Stimulated activated CD8-positive, alpha-beta memory T cell treated with anti-CD3 and anti-CD28 coated beads, Interleukin-7, amount 100 ng/mL, for 4 hours (primary cell): Measurements from ENCODE around the gene ALK.
A peak's percentile ranks its signal among the peaks of the same experiment; 100 is the strongest.

ENCODE experiments used
- DNase-seq, 2 donors: peaks; one replicate each; pipeline ENCODE4 v3.0.0-alpha.2; 2020; ENCODE audit warnings: low read depth in 2 of 2

Gene ALK

DNA sequence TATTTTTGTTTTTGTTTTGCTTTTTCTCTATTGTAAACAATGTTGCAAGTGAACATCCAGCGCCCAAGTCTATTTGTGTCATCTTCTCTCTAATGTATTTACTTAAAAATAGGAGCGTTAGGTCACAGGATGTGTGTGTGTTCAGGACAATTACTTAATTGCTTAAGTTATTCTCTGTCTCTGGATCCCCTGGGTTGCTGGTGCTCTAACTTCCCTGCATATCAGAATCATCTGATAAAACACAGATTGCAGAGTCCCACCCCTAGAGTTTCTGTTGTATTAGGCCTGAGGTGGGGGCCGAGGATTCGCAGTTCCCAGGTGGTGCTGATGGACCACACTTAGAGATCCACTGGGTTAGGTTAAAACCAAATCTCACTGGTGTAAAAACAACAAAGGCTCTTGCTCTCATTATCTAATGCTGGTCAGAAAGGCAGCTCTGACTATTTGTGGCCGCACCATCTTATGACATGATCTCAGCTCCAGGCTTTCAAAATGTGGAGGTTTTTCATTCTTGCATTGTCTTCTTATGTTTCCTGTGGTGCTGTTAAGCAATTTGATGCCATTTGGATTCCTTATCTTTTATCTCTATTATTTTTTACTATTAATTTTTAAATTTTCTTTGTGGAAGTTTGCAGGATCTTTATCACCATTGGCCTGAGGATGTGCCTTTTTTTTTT, 718.4 kb downstream of the ALK start:
- DNase-seq, result no peak

DNA sequence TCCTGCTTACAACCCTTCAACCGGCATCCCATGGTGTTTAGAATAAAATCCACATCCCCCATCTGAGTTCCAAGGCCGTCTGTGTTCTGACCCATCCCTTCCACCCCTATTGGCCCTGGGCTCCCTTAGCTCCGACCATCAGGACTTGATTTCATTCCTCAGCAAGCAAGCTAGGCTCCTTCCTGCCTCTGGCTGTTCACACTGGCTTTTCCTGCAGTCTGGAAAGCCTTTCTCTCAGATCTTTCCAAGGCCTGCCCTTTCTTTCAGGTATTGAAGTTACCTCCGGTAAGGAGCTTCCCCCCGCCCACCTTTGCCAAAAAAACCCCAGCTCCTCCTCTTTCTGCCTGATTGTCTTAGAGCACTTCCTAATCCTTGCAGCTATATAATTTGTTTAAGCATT, 719.4 kb downstream of the ALK start:
- DNase-seq, result no peak

DNA sequence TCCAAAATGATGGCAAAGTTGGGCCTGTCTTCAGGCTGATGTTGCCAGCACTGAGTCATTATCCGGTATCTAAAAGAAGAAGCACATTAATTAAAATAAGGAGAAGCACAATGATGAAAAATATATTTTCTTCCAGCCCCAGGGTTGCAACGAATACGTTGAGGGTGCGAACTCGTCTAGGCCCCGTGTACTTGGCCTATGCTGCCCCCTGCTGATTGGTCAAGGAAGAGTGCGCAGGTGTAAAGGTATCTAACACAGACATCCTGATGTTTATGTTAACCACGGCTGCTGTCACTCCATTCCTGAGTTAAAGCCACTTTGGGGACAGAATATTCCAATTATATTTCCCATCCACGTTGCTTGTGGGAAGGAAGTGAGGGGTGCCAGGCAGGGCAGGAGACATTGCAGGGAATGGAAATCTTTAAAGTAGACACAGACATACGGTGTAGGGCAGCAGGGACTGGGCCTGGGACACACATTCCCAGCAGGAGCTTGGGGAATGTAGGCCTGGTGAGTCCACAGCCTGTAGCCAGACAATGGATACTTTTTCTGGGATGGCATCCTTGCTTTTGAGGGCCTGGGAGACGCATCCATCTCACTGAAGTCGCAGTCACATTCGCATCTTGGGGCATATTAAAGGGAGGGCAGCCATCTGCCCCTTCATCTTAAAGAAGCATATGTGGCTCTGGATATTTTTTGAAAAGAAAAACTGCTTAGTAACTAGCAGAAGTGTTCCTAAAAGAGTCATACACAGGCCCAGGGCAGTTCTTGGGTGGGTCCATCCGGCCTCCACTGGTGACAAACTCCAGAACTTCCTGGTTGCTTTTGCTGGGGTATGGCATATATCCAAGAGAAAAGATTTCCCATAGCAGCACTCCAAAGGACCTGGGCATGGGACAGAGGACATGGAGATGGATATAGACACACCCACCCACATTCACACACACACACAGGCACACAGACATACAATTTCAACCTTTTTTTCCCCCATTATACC, 724.3 kb downstream of the ALK start:
- DNase-seq, result peak; percentile 58 to 61

DNA sequence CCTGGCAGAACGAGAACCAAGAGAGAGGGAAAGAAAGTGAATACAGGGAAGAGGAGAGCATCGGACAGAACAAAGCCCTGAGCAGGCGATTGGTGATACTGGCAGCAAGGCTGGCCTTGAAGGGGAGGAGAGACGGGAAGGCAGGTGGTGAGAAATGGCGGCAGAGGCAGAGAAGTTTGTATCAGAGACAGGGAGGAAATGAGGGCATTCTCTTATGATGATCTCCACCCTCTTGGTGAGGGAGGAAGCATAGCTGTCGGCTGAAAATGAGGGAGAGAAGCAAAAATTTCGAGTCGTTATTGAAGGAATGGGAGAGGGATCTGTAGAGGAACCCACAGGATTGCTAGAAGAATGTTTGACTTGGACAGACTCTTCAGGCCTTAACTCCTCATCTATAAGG, 725.6 kb downstream of the ALK start:
- DNase-seq, result no peak

DNA sequence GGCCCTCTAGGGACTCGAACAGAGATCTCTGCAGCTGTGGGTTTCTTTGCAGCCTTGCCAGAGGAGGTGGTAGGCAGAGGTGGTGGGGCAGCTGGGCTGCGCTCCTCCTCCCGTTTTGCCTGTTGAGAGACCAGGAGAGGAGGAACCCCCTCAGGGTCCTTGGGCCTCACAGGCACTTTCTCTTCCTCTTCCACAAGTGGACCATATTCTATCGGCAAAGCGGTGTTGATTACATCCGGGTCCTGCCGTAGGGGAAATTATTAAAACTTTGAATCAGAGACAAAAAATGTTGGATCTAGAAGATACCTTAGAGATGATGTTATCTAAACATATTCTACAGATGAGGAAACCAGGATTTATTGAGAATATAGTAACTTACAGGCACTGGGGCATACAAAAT, 727.7 kb downstream of the ALK start:
- no peak for DNase-seq

DNA sequence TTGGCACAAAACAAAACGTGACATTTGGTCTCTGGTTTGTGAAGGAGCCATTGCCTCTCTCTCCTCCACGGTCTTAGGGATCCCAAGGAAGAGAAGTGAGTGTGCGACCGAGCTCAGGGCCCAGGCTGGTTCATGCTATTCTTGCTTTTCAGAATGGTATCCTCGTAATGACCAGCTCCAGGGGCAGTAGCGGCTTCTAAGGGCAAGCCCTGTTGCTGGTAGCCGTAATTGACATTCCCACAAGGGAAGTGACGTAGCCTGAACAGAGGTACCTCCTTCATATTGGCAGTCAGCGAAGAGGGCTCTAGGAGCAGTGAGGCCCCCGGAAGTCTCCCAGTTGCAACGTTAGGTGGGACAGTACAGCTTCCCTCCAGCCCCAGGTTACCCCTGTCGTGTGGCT, 728.3 kb downstream of the ALK start:
- DNase-seq, result no peak

DNA sequence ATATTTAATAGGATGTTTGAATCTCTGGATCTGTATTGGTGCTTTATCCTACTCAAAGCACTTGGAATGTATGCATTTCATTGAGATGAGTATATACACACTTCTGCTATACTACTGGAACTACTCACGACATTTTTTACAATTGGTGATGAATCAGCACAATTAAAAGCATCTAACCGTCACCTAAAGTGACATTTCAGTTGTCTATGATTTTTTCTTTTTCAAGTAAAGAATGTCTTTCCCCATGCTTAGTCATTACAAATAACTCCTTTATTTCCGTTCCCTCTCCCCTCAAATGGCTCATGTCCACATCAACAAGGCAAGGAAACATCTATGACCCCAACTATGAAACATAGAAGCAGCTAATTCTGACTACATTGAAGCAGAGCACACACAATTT, 728.9 kb downstream of the ALK start:
- no peak for DNase-seq

DNA sequence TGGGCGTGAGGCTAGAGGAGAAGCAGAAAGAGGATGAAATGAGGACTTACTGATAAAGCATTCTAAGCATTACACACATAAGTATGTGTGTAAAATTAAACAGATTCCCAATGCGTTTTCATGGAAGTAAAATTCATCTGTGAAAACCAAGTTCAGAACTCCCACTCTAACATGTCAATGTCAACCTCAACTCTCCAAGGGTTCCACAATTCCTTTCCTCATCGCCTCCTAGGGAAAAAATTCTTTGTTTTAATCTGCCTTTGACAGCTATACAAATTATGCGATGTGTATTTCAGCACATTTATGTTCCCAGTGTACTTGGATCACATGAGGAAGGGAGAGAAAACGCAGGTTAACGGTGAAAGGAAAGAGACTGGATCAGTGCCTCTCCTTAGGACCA, 729.6 kb downstream of the ALK start:
- no peak for DNase-seq

DNA sequence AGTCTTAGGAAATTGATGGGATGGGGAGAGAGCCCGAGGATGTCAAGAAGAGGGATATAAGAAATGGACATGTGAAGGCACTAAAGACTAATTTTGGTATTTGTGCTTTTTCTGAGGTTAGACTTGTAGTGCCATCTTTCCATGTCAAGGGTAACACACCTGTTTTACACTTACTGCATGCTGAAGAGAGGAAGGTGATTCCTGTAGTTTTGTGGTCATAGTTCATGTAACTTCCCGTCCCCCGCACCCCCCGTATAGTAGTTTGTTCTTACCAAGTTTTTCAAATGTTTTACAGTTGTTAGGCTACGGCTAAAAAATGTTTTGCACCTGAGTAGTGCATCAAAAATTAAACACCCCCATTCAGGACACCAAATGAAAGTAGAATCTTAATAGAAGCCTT, 732.3 kb downstream of the ALK start:
- no peak for DNase-seq

DNA sequence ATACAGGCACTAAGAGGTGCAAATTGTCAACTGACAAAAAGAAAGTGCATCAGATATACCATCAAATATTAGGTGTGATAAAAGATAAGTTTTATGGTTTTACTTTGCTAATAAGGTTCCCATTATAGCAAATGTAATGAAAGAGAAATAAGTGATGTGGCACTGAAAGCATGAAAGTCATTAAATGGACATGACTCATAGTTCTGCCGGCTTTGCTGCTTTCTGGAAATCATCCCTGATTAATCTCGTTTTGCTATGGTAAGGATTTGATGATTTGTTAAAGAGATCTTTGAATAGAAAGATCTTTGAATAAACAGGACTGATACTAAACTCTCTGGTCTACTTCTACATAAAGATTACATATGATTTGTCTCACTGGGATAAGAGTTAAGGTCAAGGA, 733.5 kb downstream of the ALK start:
- no peak for DNase-seq

DNA sequence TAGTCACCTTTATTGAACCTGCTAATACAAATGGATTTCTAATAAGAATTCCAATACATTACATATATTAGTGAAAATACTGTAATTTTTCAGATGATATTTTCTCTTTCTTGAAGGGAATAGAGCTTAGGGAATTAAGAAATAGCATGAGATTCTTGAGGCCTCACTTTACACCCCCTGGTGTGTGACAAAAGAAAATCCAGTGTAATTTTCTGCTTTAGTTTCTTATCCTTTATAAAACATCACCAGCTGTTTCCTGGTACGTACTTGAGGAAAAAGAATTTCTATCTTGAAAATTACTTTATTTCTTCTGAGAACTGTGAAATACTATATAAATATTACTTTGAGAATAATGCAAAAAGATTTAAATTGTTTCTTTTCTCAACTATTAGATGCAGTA, 734.6 kb downstream of the ALK start:
- DNase-seq, result no peak

DNA sequence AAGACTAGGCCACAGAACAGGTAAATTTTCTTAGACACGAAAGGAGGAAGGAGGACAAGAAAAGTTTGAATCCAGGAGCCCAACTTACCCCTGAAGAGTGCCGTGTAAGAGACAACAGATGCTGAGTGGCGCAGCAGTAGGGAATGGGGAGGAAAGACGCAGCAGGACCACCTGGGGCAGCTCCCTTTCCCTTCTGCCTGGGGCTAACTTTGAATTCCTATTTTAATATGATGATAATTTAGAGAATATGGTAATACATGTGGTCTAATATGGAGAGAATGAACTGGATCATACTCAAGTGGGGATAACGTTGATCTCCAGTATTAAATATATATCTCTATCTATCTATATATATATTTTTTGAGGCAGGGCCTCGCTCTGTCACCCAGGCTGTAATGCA, 736.9 kb downstream of the ALK start:
- DNase-seq, result no peak

DNA sequence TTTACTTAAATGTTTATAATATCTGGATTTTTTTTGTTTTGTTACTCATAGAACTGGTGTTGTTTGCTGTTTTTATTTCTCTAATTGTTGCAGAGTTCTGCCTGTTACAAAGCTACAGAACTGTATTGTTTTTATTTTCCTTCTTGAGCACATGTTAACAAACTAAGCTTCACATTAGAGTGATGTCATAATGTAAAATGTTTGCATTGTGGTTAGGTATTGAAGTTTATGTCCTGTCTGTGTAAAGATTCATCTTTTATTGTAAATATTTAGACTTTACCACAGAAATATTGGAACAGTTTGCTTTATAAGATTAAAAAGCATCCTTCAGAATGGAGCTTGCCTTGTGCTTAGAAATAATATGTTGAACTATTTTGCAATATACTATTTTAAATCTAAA, 738.5 kb downstream of the ALK start:
- DNase-seq, result no peak

DNA sequence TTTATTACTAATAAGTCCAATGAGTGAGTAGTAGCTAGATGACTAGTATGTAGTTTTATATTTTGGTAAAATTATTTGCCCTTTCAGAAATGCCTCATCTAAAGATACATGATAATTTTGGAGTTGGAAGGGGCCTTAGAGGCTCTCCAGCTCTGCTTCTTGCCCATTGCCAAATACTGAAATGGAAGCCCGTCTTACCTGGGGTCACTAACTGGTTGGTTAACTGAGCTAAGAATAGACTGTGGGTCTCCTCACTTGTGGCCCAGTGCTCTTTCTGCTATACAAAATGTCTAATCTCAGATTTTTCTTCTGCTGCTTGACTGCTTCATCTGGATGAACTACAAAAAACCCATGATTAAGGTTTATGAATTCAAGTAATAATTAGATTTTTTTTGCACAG, 739.1 kb downstream of the ALK start:
- DNase-seq, result no peak

DNA sequence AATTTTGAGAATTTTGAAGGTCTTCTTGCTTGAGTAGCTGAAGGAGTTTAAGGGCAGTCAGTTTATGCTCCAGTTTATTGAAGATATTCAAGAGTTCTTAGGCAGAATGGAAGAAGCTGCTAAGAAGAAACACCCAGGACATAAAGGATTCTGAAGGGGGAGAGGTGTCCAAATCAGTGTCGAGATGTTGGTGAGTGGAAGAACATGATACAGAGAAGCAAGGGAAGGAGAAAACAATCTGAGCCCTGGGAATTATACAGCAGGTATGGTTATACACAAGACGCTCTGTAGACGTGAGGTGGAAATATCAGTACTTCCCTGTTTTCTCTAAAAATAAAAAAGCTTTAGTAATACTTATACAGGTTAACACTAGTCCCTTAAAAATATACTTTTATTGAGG, 746.0 kb downstream of the ALK start:
- no peak for DNase-seq

DNA sequence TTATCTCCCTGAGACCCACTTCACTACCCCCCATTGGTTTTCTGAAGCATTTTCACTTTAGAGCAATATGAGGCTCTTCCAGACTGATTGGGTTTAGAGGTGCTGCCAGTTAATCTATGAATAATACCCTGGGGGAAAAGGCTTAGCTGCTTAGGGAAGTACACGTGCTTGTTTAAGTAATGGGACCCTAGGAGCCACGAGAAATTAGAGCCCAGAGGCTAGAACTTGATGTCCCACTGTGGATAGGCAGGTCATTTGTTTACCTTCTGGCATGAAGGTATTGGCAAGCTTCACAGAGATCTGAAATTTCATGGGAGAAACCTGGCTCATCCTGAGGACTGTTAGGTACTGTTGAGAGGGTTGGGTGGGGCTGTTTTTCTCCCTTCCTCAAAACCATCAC, 746.4 kb downstream of the ALK start:
- no peak for DNase-seq

DNA sequence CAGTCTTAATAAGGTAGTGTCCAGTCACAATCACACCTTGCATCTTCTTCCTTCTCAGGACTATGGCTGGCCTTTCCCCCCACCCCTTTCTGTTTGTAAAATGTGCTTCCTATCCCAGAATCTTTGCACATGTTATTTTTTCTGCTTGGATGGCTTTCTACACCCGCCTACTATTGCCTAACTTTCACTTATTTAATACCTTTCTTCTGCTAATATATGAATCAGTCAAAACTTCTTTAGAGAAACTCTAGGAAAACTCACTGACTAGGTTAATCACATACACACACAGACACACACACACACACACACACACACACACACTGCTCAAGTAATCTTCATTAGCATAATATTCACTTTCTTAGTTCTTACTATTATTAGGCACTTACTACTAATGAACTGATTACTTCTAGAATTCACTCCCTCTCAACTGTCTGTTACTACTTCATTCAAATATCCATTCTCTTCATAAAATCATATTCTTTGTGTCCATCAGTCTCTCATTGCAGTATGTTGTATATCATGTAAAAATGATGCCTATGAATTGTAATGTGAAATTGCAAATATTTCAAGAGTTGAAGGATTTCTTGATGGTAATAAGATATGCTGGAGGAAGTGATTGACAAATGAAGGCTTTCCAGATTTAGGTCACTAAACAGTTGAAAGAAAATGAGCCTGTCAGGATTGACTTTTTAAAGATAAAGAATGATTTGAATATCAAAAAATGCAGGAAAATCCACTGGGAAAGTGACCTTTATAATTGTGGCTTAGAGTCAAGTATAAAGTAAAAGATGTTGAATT, 754.9 kb downstream of the ALK start:
- no peak for DNase-seq

DNA sequence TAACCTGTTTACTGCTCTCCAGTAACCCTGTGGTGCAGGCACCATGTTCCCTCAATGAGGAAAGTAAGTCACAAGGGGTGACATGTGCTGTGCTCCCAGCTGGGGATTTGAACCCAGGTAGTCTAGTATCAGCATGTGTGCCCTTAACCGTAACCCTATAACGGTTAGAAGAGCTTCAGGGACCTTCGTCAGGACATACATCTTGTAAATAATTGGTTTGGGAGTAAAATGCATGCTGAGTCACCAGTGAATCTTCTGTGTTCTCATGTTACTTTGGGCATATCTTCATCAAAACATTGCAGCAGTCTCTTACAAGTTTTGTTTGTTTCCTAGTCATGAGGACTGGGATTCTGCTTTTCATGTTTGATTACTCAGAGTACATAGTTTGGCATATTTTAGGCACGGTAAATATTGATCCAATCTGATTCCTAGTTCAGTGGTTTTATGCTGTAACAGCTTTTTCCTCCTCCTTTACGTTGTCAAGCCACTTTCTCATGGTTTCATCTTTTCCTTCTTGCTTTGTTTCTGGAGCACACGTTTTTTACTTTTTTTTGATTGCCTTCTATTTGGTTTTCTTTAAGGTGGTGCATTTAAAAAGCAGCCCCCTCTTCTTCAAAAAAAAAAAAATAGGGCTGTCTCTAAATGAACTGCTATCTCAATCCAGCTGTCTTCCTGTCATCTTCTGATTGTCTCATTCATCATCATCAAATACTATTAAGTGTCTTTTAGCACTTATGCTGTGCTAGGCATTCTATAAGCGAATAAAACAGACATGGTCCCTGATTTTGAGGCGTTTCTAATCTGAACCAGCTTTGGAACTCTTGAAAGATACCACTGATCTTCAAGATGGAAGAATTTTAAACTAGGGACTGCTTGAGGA, 755.8 kb downstream of the ALK start:
- no peak for DNase-seq

DNA sequence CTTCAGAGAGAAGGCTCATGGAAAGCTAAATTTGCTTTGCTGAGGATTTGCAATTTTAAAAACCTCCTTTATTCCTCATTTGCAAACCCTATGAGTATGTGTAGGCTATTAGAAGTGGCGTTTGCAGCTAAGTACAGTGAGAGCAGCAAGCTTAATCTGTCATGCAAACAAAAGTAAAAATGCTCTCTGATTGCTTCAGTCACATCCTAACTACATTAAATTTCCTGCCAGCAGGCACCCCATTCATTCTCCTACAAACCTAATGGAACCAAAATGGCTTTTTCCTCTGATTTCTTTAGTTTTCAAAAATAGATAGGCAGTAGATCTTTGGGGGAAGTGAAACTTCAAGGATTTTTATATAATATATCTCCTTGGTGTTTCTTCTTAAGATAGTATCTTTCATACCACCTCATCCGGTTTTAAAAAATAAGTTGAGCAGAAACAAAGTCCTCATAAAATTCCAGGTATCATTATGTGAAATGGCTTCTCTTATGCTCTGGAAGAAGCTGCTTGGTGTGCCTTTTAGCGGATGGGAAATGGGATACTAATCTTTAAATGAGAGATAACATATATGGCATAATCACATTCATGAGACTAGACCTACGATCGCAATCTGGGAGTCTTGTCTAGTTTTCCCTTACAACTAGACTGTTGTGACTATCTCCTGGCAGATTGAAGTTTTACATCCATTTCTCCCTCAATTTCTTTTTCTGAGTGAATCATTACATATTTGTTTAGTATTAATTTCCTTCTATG, 757.1 kb downstream of the ALK start:
- no peak for DNase-seq

DNA sequence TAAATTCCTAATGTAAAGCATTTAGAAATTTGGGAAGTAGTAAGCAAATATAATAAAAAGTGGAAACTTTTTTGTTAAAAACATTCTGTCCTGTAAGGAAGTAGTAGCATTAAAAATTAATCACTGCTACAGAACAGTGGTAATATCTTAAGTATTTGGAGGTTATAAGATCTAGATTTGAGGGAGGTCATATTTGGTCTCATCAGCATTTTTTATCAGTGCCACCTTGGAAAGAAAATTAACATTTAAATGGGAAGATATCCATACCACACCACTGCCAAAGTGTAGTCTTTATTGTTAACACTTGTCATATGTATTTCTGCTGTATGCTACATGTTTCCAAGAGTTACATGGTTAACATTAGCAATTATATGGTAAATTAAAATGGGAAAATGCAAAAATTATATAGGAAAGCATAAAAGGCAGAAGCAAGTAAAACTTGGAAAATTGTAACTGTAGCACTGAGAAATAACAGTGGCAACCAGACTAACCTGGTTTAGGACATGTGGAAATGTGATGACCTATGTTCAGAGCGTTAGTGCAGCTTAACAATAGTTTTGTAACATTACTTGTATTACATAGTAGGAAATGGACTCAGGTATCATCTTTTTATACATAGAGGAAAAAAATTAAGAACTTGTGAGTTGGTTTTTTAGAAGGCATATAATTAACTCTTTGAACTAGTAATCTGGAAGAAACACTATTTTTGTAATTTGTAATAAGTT, 759.0 kb downstream of the ALK start:
- DNase-seq, result no peak
